Forelimb muscle (tissue), 1 donor: ENCODE results near the gene PNPT1. TPM values are rescaled to one million over a fixed set of nuclear protein-coding genes. Genes with fewer than 3 reads are reported as not detected.
"Not testable (repeated sequence)": the region's sequence is repeated elsewhere in the genome, so short reads cannot be mapped to it uniquely, and the experiment has no call there.

Experiments used
- DNase-seq: peaks from one replicate; pipeline ENCODE4 v3.0.0-alpha.2; 2013; ENCODE audit warnings: low read depth
- polyA plus RNA-seq: library from polyadenylated mRNA; unstranded; fragments of 120-200 nt; gene quantifications from one replicate; pipeline ENCODE4 v1.2.1, GENCODE V29; 2013; ENCODE audit not compliant: insufficient read length

The PNPT1 gene
- polyA plus RNA-seq = 18.0 TPM

GRCh38 chr2:55693181-55694125, at the start of gene PNPT1:
Gene PNPT1 (minus strand): TSS chr2:55693844. CDS start chr2:55693823, 21 bp downstream.
- DNase-seq = peak; percentile 89

- no peak for DNase-seq
These were observed 49.4 kb upstream of the PNPT1 start for GRCh38 chr2:55742996-55743395.

GRCh38 chr2:55736019-55736536, 42.4 kb upstream of the PNPT1 start:
- DNase-seq = not testable (repeated sequence)

- DNase-seq = no peak
These were observed 41.1 kb upstream of the PNPT1 start for GRCh38 chr2:55734726-55735125.

- no peak for DNase-seq
These were observed 39.7 kb upstream of the PNPT1 start for GRCh38 chr2:55733335-55733734.

- no peak for DNase-seq
These were observed 39.2 kb upstream of the PNPT1 start for GRCh38 chr2:55732854-55733253.

- no peak for DNase-seq
These were observed 35.6 kb upstream of the PNPT1 start for GRCh38 chr2:55729136-55729685.

GRCh38 chr2:55721596-55722215, 28.1 kb upstream of the PNPT1 start:
- no peak for DNase-seq

GRCh38 chr2:55720417-55720816, 26.8 kb upstream of the PNPT1 start:
- DNase-seq = no peak

GRCh38 chr2:55719852-55720251, 26.2 kb upstream of the PNPT1 start:
- DNase-seq = no peak

- no peak for DNase-seq
These were observed 24.7 kb upstream of the PNPT1 start for GRCh38 chr2:55718165-55719008.

GRCh38 chr2:55715626-55716025, 22.0 kb upstream of the PNPT1 start:
- no peak for DNase-seq

GRCh38 chr2:55715178-55715577, 21.5 kb upstream of the PNPT1 start:
- not testable (repeated sequence) for DNase-seq

GRCh38 chr2:55712477-55713060, 18.9 kb upstream of the PNPT1 start:
- no peak for DNase-seq

GRCh38 chr2:55710025-55710424, 16.4 kb upstream of the PNPT1 start:
- DNase-seq = no peak

GRCh38 chr2:55707751-55708150, 14.1 kb upstream of the PNPT1 start:
- DNase-seq = no peak

GRCh38 chr2:55706258-55706657, 12.6 kb upstream of the PNPT1 start:
- DNase-seq = not testable (repeated sequence)

GRCh38 chr2:55705027-55705653, 11.5 kb upstream of the PNPT1 start:
- DNase-seq = no peak

- DNase-seq = no peak
These were observed 9.7 kb upstream of the PNPT1 start for GRCh38 chr2:55703350-55703749.

GRCh38 chr2:55692740-55693139, 904 bp downstream of the PNPT1 start:
- DNase-seq = not testable (repeated sequence)

GRCh38 chr2:55672630-55673029, 21.0 kb downstream of the PNPT1 start:
- no peak for DNase-seq
